ENCODE data around the gene SP9.
A peak's percentile ranks its signal among the peaks of the same experiment; 100 is the strongest.
"Not testable (repeated sequence)": the region's sequence is repeated elsewhere in the genome, so short reads cannot be mapped to it uniquely, and the experiment has no call there.

The SP9 gene

DNA sequence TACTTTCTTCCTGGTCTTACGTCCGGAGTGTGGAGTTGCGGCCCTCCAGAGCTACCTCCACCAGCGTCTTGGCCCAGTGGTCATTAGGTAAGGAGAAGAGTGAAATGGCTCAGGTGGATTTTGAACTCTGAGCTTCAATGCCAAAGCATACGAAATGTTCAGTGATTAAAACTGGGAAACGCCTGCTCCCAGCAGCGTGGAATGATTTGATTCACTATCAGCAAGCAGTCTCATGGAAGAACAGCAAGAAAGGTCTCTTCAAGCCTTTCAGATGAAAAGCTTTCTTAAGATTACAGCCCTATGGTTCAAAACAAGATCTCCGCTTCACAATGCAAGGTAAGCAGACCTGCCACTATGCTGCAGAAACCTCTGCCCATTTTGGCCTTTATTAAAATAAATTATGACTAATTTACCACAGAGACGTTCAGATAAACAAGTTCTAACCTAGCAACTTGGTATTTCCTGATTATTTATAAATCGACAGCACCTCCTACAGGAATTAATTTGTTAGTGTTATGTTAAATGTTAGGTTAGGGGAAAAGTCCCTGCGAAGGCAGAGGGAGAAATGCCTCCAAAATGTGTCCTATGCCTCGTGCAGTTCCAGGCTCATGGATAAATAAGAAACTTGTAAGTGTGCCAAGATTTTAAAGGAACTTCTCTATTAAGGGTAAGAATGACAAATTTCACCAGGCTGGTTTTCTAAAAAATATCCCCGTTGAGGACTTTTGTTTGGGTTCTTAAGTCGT, 10.1 kb downstream of the SP9 start:
- DNase-seq (ENCODE audit: low read depth): peak; percentile 51

DNA sequence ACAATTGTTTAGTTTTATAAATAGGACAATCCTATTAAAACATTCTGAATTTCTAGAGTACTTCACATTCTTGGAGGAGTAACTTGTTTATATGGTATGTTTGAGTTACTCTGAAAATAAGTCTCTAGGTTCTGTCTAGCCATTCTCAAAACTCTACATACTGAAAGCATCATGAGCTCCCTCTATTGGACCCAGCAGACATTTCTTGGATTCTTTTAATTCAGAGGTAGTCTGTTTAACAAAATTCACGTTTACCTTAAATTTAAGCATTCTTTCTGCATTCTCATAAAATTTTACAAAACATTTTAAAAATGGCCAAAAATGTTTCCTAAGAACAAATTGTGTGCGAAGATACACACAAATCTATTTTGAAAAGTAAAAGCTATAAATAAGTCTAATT, 15.3 kb downstream of the SP9 start:
- no peak for DNase-seq (ENCODE audit: low read depth)

DNA sequence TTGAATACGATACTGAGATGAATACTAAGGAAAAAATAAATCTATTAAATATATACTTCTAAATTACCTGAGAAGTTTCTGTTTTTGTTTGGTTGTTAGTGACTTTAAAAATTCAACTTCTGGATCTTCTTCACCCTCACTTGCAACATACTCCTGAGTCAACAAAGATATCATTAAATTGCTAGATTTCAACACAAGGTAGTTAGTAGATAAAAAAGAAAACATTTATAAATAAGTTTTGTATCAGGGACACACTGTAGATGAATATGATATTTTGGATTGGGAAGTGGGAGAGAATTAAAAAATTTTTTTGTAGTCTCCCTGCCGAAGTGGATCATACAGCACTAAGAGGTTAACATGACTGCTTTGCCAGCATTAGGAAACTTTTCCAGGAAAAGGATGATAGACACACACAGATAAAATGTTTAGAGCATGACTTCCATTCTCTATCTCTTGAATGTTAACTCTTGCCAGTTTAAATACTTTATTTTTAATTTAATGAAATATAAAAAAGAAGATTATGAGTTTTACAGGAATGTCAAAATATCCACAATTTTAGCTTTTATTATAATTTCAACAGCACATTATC, 15.9 kb downstream of the SP9 start:
- DNase-seq (ENCODE audit: low read depth): no peak

GRCh38 chr2:174353004-174353403, 18.2 kb downstream of the SP9 start:
- no peak for DNase-seq (ENCODE audit: low read depth)

DNA sequence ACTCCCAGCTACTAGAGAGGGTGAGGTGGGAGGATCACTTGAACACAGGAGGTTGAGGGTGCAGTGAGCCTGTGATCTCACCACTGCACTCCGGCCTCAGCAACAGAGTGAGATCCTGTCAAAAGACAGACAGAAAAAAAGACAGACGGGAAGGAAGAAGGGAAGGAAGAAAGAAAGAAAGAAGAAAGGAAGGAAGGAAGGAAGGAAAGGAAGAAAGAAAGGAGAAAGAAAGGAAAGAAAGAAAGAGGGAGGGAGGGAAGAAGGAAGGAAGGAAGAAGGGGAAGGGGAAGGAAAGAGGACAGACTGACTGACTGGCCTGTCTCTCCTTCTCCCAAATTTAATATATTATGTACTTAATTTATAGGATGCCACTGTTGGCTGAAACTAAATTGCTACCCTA, 21.6 kb downstream of the SP9 start:
- no peak for DNase-seq (ENCODE audit: low read depth)

DNA sequence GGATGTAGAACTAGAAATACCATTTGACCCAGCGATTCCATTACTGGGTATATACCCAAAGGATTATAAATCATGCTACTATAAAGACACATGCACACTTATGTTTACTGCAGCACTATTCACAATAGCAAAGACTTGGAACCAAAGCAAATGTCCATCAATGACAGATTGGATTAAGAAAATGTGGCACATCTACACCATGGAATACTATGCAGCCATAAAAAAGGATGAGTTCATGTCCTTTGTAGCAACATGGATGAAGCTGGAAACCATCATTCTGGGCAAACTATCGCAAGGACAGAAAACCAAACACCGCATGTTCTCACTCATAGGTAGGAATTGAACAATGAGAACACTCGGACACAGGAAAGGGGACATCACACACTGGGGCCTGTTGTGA, 24.9 kb downstream of the SP9 start:
- not testable (repeated sequence) for DNase-seq (ENCODE audit: low read depth)

- DNase-seq (ENCODE audit: low read depth): no peak
Measured at GRCh38 chr2:174362949-174363348, 28.2 kb downstream of the SP9 start.

- DNase-seq (ENCODE audit: low read depth): not testable (repeated sequence)
Measured at GRCh38 chr2:174363492-174364225, 28.9 kb downstream of the SP9 start.

- DNase-seq (ENCODE audit: low read depth): no peak
Measured at GRCh38 chr2:174364628-174365027, 29.9 kb downstream of the SP9 start.

DNA sequence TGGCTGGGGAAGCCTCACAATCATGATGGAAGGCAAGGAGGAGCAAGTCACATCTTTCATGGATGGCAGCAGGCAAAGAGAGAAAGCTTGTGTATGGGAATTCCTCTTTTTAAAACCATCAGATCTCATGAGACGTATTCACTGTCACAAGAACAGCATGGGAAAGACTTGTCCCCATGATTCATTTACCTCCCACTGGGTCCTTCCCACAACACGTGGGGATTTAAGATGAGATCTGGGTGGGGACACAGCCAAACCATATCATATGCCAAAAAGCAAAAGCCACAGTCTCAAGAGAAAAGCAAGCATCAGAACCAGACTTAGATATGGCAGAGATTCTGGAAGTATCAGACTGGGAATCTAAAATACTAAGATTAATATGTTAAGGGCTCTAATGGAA, 30.8 kb downstream of the SP9 start:
- DNase-seq (ENCODE audit: low read depth): no peak

- no peak for DNase-seq (ENCODE audit: low read depth)
Measured at GRCh38 chr2:174368691-174369090, 33.9 kb downstream of the SP9 start.

DNA sequence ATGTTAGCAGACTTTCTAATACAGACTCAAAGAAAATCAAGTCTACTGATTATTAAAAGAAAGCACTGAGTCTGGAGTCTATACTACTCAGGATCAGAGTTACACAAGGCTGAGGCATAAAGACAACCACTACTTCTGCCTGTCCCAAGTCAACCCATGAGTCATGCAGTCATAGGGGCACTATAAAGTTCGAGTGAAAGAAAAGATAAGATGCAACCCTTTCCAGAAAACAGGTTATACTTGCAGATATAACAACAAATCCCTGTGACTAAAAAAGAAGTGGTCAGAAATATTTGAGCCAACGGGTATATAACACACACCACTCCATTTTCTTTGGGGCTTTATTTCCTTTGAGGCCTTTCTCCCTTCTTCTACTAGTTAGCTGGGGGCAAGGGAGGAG, 42.2 kb downstream of the SP9 start:
- peak; percentile 70 for DNase-seq (ENCODE audit: low read depth)

- no peak for DNase-seq (ENCODE audit: low read depth)
Measured at GRCh38 chr2:174383796-174384195, 49.0 kb downstream of the SP9 start.

- DNase-seq (ENCODE audit: low read depth): no peak
Measured at GRCh38 chr2:174385201-174385600, 50.4 kb downstream of the SP9 start.
